HPDE6-E6E7 (cell line): ENCODE results near the gene GALNT10.

Experiments
- DNase-seq: peaks from one replicate; pipeline ENCODE4 v3.0.0; 2011; ENCODE audit warnings: missing footprints; ENCODE audit errors: extremely low spot score

Gene GALNT10

GRCh38 chr5:154320224-154321089 is 129.9 kb downstream of the GALNT10 start:
- DNase-seq = no peak

- DNase-seq = no peak
These were observed 131.0 kb downstream of the GALNT10 start for GRCh38 chr5:154321546-154321945.

GRCh38 chr5:154324033-154324432 is 133.5 kb downstream of the GALNT10 start:
- no peak for DNase-seq

- DNase-seq = no peak
These were observed 135.0 kb downstream of the GALNT10 start for GRCh38 chr5:154325566-154325965.

GRCh38 chr5:154329062-154329461 is 138.5 kb downstream of the GALNT10 start:
- no peak for DNase-seq

GRCh38 chr5:154329519-154330040 is 139.0 kb downstream of the GALNT10 start:
- no peak for DNase-seq

- DNase-seq = no peak
These were observed 139.6 kb downstream of the GALNT10 start for GRCh38 chr5:154330097-154330667.

GRCh38 chr5:154331232-154331631 is 140.7 kb downstream of the GALNT10 start:
- no peak for DNase-seq

GRCh38 chr5:154331924-154332323 is 141.4 kb downstream of the GALNT10 start:
- no peak for DNase-seq

- DNase-seq = no peak
These were observed 141.9 kb downstream of the GALNT10 start for GRCh38 chr5:154332451-154332850.

GRCh38 chr5:154333016-154333415 is 142.5 kb downstream of the GALNT10 start:
- no peak for DNase-seq

GRCh38 chr5:154334406-154335064 is 144.0 kb downstream of the GALNT10 start:
- DNase-seq = no peak

- no peak for DNase-seq
These were observed 144.5 kb downstream of the GALNT10 start for GRCh38 chr5:154335065-154335448.

GRCh38 chr5:154341620-154342019 is 151.1 kb downstream of the GALNT10 start:
- no peak for DNase-seq

GRCh38 chr5:154342211-154342610 is 151.7 kb downstream of the GALNT10 start:
- no peak for DNase-seq

GRCh38 chr5:154342963-154343362 is 152.4 kb downstream of the GALNT10 start:
- no peak for DNase-seq

- DNase-seq = no peak
These were observed 153.9 kb downstream of the GALNT10 start for GRCh38 chr5:154344461-154344860.

GRCh38 chr5:154345255-154345952 is 154.9 kb downstream of the GALNT10 start:
- DNase-seq = no peak

GRCh38 chr5:154346427-154346826 is 155.9 kb downstream of the GALNT10 start:
- DNase-seq = no peak

GRCh38 chr5:154349626-154350264 is 159.2 kb downstream of the GALNT10 start:
- DNase-seq = no peak

- DNase-seq = no peak
These were observed 160.6 kb downstream of the GALNT10 start for GRCh38 chr5:154351141-154351540.
